Eye (tissue), 1 donor: ENCODE results near the gene PTK7.
"Not testable (repeated sequence)": the region's sequence is repeated elsewhere in the genome, so short reads cannot be mapped to it uniquely, and the experiment has no call there.

Experiments
- DNase-seq: peaks from one replicate; pipeline ENCODE4 v3.0.0-alpha.2; 2015

The PTK7 gene

DNA sequence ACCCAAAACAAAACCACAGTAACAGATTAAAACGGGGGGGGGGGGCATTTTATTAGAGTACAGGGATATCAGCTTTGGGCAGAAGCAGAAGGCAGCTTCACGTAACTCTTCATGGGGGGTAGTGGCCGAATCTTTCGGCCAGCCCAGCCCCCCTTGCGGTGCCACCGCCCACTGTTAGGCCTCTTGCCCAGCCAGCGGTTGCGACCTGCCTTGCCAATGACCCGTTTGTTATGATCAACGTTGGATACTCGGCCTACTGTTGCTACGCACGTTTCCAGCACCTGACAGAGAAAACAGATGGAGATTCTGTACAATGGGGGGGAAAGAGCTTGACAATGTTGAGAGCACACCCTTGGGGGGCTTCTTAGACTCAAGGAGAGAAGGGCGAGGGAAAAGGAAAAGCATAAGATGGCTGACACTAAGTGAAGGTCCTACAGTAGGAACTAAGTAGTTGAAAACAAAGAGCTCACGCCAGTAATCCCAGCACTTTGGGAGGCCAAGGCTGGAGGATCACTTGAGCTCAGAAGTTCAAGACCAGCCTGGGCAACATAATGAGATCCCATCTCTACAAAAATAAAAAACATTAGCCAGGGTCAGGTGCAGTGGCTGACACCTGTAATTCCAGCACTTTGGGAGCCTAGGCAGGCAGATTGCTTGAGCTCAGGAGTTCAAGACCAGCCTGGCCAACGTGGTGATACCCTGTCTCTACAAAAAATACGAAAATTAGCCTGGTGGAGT lies 21.7 kb upstream of the PTK7 start:
- no peak for DNase-seq

GRCh38 chr6:43055966-43056365 lies 20.1 kb upstream of the PTK7 start:
- DNase-seq: no peak

- DNase-seq: no peak
These were observed 17.6 kb upstream of the PTK7 start for GRCh38 chr6:43058531-43058930.

DNA sequence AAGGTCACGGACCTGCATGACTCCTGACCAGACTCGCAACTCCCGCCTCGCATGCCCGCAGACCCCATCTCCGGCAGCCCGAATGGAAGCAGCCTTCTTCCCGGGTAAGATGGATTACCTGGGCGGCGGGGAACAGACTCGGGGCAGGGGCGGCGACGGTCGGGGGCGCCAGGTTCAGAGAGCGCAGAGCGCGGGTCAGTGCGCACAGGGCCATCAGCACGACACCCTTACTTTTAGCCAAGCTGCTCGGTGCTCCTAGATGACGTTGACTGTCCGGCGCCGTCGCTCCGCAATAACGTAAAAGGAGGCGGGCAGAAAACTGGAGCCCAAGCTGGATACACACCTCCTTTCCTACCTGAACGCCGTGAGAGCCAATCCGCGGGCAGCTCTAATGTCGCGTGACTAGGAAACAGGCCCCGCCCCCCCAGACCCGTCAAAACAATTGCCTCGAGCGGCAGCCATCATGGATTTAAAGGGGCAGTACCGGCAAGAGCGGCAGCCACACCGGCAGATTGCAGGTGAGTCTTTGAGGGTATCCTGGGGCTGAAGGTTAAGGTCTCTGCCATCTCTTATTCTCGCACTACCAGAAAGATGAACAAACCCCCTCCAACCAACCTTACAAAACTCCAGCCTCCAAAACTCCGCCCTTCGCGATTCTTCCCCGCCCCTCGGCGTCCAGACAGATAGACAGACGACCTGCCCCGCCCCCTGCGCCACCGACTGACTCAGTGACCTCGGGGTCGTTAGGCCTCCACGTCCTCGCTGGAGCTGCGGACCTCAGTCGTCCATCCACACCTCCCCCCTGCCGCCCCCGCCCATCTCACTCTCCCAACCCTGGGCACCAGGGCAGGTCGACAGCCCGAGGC lies 16.7 kb upstream of the PTK7 start, which contains the start of the genes KLC4 and MRPL2:
Gene KLC4 (plus strand): TSS at position 464 of the 866 bp plus-strand sequence. CDS start 1,705 bp downstream, outside the sequence.
Gene MRPL2 (minus strand): TSS at position 267 of the 866 bp plus-strand sequence. CDS start 53 bp downstream, at position 214.
- peak; percentile 99 for DNase-seq

DNA sequence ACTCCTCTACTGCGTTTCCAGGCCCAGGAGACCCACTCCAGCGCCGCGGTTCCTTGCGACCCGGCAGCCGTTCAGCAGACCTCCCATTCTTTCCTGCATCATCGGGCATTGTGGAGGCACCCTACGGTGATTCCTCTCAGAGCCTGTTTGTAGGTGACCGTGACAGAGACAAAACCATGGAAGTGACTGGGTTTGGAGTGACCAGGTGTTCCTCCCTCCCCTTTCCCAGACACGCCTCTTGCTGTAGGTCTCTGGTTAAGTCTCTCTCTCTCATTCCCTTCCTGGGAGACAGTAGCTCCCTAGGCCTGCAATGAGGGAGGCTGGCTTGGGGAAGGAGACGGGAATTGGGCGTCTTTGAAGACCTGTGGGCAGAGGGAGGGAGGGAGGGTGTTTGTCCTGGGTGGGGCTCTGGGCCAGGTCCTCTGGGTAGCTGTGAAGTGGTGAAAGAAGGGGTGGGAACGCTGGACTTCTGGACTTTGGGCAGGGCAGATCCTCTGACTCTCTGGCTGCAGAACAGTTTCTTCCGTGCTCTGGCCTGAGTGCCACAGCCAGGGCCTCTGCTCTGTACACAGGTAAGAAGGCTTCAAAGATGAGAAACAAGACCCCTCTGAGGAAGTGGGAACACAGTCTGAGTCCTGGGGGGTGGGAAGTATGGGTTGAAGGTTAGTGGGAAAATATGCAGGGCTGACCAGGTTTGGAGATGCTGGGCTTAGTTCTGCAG lies 15.9 kb upstream of the PTK7 start:
- no peak for DNase-seq

- DNase-seq: no peak
These were observed 15.1 kb upstream of the PTK7 start for GRCh38 chr6:43060755-43061633.

GRCh38 chr6:43061861-43062260 lies 14.3 kb upstream of the PTK7 start:
- DNase-seq: no peak

DNA sequence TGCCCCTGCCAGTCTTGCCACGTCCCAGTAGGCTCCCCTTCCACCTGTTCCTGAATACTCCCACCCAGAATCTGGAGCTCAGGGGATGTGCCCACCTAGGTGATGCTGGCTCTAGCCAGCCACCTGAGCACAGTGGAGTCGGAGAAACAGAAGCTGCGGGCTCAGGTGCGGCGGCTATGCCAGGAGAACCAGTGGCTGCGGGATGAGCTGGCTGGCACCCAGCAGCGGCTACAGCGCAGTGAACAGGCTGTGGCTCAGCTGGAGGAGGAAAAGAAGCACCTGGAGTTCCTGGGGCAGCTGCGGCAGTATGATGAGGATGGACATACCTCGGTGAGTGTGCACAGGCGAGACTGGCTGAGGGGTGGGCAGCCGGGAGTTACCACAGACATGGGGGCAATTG lies 13.3 kb upstream of the PTK7 start:
- no peak for DNase-seq

- peak; percentile 74 for DNase-seq
These were observed 6.0 kb upstream of the PTK7 start for GRCh38 chr6:43070028-43070632.

DNA sequence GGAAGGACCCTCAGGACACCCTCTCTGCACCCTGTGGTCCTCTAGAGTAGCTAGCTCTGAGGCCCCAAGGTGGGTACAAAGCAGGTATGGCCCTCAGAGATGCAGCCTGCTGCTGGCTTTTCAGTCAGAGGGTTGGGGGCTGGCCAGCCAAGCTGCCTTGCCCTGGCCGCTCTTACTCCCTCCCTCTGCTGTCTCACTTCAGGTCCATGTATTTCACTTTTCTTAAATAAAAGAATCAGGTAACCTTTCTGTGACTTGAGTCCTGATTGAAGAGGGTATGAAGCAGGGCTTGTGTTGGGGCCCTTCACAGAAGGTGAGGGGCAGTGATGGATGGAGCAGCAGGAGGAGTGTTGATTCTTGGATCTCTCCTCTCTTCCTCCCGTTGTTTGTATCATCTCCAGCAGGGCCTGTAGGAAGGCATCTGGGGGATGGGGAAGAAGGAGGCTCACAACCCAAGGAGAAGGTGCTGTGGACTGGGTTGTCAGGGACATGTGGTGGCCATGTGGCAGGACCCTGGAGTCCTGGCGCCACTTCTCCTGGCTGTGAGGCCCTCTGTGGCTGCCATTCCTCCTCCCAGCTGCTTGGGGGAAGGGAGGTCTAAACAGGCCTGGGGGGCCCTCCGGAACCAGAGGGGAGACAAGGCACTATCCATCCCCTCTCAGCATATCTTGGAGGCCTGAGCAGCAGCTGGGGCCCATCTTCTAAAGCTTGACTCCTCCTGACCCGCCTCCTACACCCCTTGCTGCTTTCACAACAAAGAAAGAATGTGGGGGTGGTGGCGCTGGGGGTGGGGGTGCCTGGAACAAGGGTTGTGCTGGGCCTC lies 1.1 kb upstream of the PTK7 start:
- no peak for DNase-seq

DNA sequence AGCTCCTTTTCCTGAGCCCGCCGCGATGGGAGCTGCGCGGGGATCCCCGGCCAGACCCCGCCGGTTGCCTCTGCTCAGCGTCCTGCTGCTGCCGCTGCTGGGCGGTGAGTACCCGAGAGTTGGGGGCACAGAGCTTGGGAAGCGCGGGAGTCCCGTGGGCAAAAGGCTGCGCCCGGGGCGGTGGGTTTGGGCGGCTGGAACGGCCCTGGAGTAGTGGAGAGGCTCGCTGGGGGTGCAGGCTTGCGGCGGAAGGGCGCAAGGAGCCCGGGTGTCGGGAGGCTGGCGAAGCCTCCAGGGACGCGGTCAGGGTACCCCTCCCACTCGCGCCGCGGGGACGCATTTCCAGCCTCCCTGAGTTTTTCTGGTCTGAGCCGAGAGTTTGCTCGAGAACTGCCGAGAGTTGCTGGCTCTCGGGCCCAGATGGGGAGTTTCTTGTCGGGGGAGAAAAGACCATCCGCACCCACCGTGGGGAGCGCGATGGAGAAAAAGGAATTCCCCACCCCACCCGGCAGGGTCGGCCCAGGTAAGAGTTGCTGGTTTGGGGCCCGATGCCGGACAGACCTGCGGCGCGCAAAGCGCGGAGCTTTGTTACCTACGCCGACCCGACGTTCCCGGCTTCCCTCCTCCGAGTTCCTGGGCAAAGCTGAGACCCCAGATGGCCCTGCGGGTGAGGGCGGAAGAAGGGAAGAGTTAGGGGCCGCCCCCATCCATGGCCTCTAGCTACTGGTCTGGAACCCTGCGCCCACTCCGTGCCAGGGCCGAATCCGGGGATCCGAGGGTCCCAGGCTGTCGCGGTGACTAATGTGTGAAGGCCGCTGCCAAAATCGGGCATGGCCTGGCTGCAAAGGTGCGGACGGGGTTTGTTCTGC lies 584 bp downstream of the PTK7 start:
- peak; percentile 80 for DNase-seq

- DNase-seq: no peak
These were observed 1.3 kb downstream of the PTK7 start for GRCh38 chr6:43077333-43077809.

DNA sequence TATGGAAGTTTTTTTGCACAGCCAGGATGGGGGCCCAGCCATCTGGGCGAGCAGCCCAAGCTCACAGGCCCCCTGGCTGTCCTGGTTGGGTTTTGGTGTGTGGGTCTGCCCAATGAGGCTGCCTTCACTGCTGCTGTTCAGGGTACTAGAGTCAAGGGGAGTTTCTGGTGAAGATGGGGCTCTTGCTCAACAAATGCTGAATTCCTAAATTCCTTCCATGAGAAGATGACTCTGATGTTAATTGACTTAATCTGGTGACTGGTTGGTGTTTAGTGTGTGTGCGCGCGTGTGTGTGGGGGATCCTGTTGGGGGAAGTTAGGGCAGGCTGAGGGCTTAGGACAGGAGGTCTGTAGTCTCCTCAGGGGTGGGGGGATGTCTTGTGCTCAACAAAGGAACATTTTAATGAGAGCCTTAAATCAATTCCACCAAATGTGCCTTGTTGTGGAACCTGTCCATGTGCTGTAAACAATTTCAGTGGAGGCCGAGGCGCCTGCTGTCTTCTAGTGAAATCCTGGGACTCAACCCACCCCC lies 1.9 kb downstream of the PTK7 start:
- DNase-seq: peak; percentile 25

DNA sequence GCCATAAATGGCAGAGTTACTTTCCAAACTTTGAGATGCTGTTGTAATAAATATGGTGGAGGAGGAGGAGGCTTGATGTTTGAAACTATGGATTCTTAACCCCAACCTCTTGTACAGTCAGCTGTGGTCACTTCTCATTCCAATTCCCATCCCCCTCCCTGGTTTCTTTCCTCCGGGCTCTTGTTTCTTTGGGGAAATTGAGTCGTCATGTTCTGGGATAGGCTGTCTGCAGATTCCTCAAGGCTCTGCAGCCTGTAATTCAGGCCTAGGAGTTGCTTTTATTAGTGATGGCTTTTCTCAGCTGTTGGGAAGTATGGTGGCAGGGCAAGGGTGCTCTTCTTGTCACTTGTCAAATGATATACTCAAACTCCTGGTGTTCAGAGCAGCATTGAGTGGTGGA lies 2.6 kb downstream of the PTK7 start:
- no peak for DNase-seq

- DNase-seq: no peak
These were observed 4.9 kb downstream of the PTK7 start for GRCh38 chr6:43081043-43081442.

- DNase-seq: not testable (repeated sequence)
These were observed 5.8 kb downstream of the PTK7 start for GRCh38 chr6:43081922-43082321.

- no peak for DNase-seq
These were observed 6.9 kb downstream of the PTK7 start for GRCh38 chr6:43082806-43083655.

- no peak for DNase-seq
These were observed 10.0 kb downstream of the PTK7 start for GRCh38 chr6:43086022-43086658.
